DOHH2 (cell line): ENCODE measurements around the gene UNC13D.
"Not testable (repeated sequence)": the region's sequence is repeated elsewhere in the genome, so short reads cannot be mapped to it uniquely, and the experiment has no call there.

Experiments
- H3F3A ChIP-seq: fragments of 200-600 bp; sonication (generic), shearing (Covaris generic); 2 replicates; pipeline ENCODE4 v1.6.0; 2016; ENCODE audit warnings: antibody characterized with exemption, mild to moderate bottlenecking; ENCODE audit not compliant: control insufficient read depth, insufficient read depth
- H3K27ac ChIP-seq: fragments of 200-600 bp; sonication (generic); 2 replicates; pipeline ENCODE4 v1.5.1; 2014; ENCODE audit warnings: low read depth, mild to moderate bottlenecking, low read length, moderate library complexity
- H3K27me3 ChIP-seq: fragments of 200-600 bp; sonication (generic); 2 replicates; pipeline ENCODE4 v1.6.1; 2014; ENCODE audit warnings: mild to moderate bottlenecking, low read length, mixed read lengths; ENCODE audit not compliant: control insufficient read depth
- H3K36me3 ChIP-seq: fragments of 200-600 bp; sonication (generic); 2 replicates; pipeline ENCODE4 v1.6.1; 2014; ENCODE audit warnings: mild to moderate bottlenecking, low read length, moderate library complexity, mixed read lengths; ENCODE audit not compliant: control insufficient read depth
- H3K4me1 ChIP-seq: fragments of 200-600 bp; sonication (generic); 2 replicates; pipeline ENCODE4 v1.6.1; 2014; ENCODE audit warnings: mild to moderate bottlenecking, low read length, mixed read lengths; ENCODE audit not compliant: control insufficient read depth
- H3K4me2 ChIP-seq: fragments of 200-600 bp; sonication (generic); 2 replicates; pipeline ENCODE4 v1.6.0; 2014; ENCODE audit warnings: mild to moderate bottlenecking, low read length, moderate library complexity
- H3K4me3 ChIP-seq: fragments of 200-600 bp; sonication (generic); 2 replicates; pipeline ENCODE4 v1.5.1; 2014; ENCODE audit warnings: mild to moderate bottlenecking, low read length, mixed read lengths
- H3K79me2 ChIP-seq: fragments of 200-600 bp; sonication (generic); 2 replicates; pipeline ENCODE4 v1.6.1; 2014; ENCODE audit warnings: mild to moderate bottlenecking, low read length, mixed read lengths; ENCODE audit not compliant: control insufficient read depth
- H3K9me2 ChIP-seq: fragments of 200-600 bp; sonication (generic); replicated peaks from 2 replicates; pipeline ENCODE4 v1.6.1; 2014; ENCODE audit warnings: mild to moderate bottlenecking, low read length, mixed read lengths; ENCODE audit not compliant: control insufficient read depth
- H3K9me3 ChIP-seq: fragments of 200-600 bp; sonication (generic); 2 replicates; pipeline ENCODE4 v1.6.1; 2014; ENCODE audit warnings: antibody characterized with exemption, low read length, mixed read lengths; ENCODE audit not compliant: control insufficient read depth, insufficient read depth
- H4K20me1 ChIP-seq: fragments of 200-600 bp; sonication (generic); 2 replicates; pipeline ENCODE4 v1.6.0; 2014; ENCODE audit warnings: low read depth, mild to moderate bottlenecking, antibody characterized with exemption, low read length, moderate library complexity; ENCODE audit not compliant: control insufficient read depth, insufficient read depth
- EZH2phosphoT487 ChIP-seq: fragments of 200-600 bp; sonication (generic); IDR thresholded peaks from 2 replicates; pipeline ENCODE4 v1.6.1; 2017; ENCODE audit warnings: borderline replicate concordance, mild to moderate bottlenecking, antibody characterized with exemption, low read length, moderate library complexity, mixed read lengths
- TF ChIP-seq, protein P1 (sequence below): fragments of 200-600 bp; sonication (generic); IDR thresholded peaks from one replicate; pipeline ENCODE4 v1.5.1; 2014; ENCODE audit warnings: antibody characterized with exemption, mild to moderate bottlenecking, low read depth, low read length; ENCODE audit not compliant: poor library complexity, severe bottlenecking

The UNC13D gene

DNA sequence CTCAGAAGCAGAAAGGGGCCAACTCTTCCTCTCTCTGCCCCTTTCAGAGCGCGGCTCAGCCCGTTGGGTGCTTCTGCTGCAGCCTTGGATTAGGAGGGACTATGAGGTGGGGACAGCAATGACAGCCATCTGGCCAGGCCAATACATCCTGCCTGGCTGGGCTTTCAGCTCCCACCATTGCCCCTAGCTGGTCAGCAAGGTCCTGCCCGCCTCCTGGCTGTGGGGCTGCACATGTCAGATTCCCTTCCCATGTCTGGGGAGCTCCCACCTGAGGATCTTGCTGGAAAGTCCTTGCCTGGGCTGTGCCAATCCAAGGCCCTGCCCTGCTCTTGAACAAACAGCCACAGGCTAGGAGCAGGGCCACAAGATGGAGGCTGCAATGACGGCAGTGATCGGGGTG is 44.3 kb upstream of the UNC13D start:
- H3K36me3 ChIP-seq = peaks cover 37% of the 10 kb centered on the region
- no peaks in the 10 kb centered on the region for H3K4me1 ChIP-seq
- H3K27me3 ChIP-seq = no peaks in the 10 kb centered on the region
- TF ChIP-seq, protein P1, sequence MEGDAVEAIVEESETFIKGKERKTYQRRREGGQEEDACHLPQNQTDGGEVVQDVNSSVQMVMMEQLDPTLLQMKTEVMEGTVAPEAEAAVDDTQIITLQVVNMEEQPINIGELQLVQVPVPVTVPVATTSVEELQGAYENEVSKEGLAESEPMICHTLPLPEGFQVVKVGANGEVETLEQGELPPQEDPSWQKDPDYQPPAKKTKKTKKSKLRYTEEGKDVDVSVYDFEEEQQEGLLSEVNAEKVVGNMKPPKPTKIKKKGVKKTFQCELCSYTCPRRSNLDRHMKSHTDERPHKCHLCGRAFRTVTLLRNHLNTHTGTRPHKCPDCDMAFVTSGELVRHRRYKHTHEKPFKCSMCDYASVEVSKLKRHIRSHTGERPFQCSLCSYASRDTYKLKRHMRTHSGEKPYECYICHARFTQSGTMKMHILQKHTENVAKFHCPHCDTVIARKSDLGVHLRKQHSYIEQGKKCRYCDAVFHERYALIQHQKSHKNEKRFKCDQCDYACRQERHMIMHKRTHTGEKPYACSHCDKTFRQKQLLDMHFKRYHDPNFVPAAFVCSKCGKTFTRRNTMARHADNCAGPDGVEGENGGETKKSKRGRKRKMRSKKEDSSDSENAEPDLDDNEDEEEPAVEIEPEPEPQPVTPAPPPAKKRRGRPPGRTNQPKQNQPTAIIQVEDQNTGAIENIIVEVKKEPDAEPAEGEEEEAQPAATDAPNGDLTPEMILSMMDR = no peak
- TF ChIP-seq EZH2phosphoT487 = no peak
- no peak overlapping the region for H3K27ac ChIP-seq
- H3K79me2 ChIP-seq = peaks cover 7% of the 10 kb centered on the region
- peaks cover 5% of the 10 kb centered on the region; the same call in 1 of the 2 replicates for H3F3A ChIP-seq
- no peaks in the 10 kb centered on the region for H4K20me1 ChIP-seq
- no peaks in the 10 kb centered on the region for H3K9me2 ChIP-seq
- H3K4me2 ChIP-seq = no peak overlapping the region
- H3K9me3 ChIP-seq = no peaks in the 10 kb centered on the region
- no peak overlapping the region for H3K4me3 ChIP-seq

DNA sequence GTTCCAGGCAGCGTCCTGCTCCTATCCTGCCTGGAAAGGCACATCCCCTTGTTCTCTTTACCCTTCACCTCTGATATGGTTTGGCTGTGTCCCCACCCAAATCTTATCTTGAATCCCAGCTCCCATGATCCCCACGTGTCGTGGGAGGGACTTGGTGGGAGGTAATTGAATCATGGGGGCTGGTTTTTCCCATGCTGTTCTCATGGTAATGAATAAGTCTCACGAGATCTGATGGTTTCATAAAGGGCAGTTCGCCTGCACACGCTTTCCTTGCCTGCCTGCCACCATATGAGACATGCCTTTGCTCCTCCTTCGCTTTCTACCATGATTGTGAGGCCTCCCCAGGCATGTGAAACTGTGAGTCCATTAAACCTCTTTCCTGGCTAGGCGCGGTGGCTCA is 41.7 kb upstream of the UNC13D start:
- H3K36me3 ChIP-seq = peaks cover 15% of the 10 kb centered on the region
- not testable (repeated sequence) for H3K9me2 ChIP-seq, H3K79me2 ChIP-seq, H4K20me1 ChIP-seq, H3K4me1 ChIP-seq, H3K27me3 ChIP-seq, H3F3A ChIP-seq, H3K9me3 ChIP-seq, H3K4me2 ChIP-seq, H3K27ac ChIP-seq, H3K4me3 ChIP-seq

DNA sequence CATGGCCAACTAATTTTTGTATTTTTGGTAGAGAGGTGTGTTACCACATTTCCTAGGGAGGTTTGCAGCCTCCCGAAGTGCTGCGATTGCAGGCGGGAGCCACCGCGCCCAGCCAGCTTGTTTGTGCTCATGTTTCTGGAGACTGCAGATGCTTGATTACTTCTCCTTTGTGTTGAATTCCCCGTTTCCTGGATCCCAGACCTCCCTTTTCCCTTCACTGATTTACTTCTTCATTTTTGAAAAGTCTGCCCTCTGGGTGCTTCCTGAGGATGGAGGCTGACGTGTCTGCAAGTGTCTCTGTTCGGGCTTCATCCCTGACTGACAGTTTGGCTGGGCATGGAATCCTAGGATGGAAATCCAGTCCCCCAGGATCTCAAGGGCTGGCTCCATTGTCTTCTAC is 41.2 kb upstream of the UNC13D start:
- Histone ChIP-seq H3K4me2 (no peak overlapping the region), H3K9me2 (no peaks in the 10 kb centered on the region), H3K4me1 (no peaks in the 10 kb centered on the region), H4K20me1 (no peaks in the 10 kb centered on the region), H3F3A (peaks cover 5% of the 10 kb centered on the region; the same call in 1 of the 2 replicates), H3K27ac (no peak overlapping the region), H3K79me2 (no peaks in the 10 kb centered on the region), H3K27me3 (0 out of 2 replicates have a peak, but pooled peaks cover 3% of the 10 kb centered on the region), H3K4me3 (no peak overlapping the region), H3K9me3 (no peaks in the 10 kb centered on the region), H3K36me3 (peaks cover 11% of the 10 kb centered on the region)
- TF ChIP-seq, protein P1 = no peak
- no peak for TF ChIP-seq EZH2phosphoT487

DNA sequence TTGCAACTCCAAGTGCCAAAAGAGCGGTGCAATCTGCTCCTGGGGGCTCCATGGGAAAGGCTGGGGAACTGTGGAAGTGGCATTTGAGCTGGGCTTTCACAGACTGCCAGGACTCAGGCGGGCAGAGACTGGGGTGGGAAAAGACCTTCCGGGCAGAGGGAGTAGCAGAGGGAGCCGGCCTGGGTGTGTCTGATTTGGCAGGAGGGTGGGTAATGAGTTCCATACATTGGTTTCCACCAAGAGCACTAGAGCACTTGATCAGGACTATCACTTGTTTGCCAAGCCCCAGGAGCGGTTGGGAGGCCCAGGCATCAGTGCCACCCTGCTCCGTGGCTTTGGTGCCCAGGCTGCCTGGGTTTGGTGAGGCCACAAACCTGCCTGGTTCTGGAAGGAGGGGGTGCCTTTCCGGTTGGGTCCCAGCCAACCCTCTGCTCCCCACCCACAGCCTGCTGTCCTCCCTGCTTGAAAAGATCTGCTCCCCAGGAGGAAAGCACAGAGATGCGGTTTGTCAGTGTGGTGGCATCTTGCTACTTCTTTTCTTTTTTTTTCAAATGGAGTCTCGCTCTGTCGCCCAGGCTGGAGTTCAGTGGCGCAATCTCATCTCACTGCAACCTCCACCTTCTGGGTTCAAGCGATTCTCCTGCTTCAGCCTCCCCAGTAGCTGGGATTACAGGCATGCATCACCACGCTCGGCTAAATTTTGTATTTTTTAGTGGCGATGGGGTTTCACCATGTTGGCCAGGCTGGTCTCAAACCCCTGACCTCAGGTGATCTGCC is 37.7 kb upstream of the UNC13D start:
- Histone ChIP-seq H3K9me2 (no peaks in the 10 kb centered on the region), H3K27ac (no peak overlapping the region), H3F3A (0 out of 2 replicates have a peak, but pooled peaks cover 3% of the 10 kb centered on the region), H3K4me2 (no peak overlapping the region), H3K36me3 (no peaks in the 10 kb centered on the region), H4K20me1 (no peaks in the 10 kb centered on the region), H3K79me2 (peaks cover 7% of the 10 kb centered on the region), H3K9me3 (no peaks in the 10 kb centered on the region), H3K4me1 (peaks cover 23% of the 10 kb centered on the region), H3K27me3 (peaks cover 11% of the 10 kb centered on the region), H3K4me3 (no peak overlapping the region)
- TF ChIP-seq, protein P1 = no peak
- no peak for TF ChIP-seq EZH2phosphoT487
